ENCODE measurements around the gene CREB5. TPM values are rescaled to one million over a fixed set of nuclear protein-coding genes. Genes with fewer than 3 reads are reported as not detected.

Gene CREB5
- total RNA-seq, 1 experiment from 2014 or later = 1.3 TPM

GRCh38 chr7:28754447-28754846 is 342.1 kb downstream of the CREB5 start (continued):
- no peak for TF ChIP-seq ARID4B (CRISPR knock-in tag; IDR thresholded peaks at IDR 0.05; ENCODE audit: borderline replicate concordance)
- no peak for TF ChIP-seq TEAD1 (CRISPR knock-in tag; IDR thresholded peaks at IDR 0.05)
- TF ChIP-seq AFF4 (CRISPR knock-in tag; IDR thresholded peaks at IDR 0.05; ENCODE audit: borderline replicate concordance) = no peak
- TF ChIP-seq, protein P1, sequence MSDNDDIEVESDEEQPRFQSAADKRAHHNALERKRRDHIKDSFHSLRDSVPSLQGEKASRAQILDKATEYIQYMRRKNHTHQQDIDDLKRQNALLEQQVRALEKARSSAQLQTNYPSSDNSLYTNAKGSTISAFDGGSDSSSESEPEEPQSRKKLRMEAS (CRISPR knock-in tag; IDR thresholded peaks at IDR 0.05) = no peak

- CTCF ChIA-PET = no interaction called here
- POLR2A ChIA-PET = no interaction called here
- H3K36me3 Mint-ChIP-seq = no peaks in the 10 kb centered on the region
- H3K4me1 Mint-ChIP-seq = peaks cover 11% of the 10 kb centered on the region
- no peaks in the 10 kb centered on the region for H3K9me3 Mint-ChIP-seq
- H3K4me3 Mint-ChIP-seq = no peak overlapping the region
- H3K27ac Mint-ChIP-seq = no peak overlapping the region
- no peak for ATAC-seq
- no peaks in the 10 kb centered on the region for H3K27me3 Mint-ChIP-seq (ENCODE audit: low read depth)
- no peak for DNase-seq (ENCODE audit: low spot score)
- TF ChIP-seq SMAD3 (CRISPR knock-in tag; IDR thresholded peaks at IDR 0.05; ENCODE audit: borderline replicate concordance) = no peak
- TF ChIP-seq NR3C1 (CRISPR knock-in tag; conservative IDR thresholded peaks at IDR 0.05; ENCODE audit: low read depth) = no peak
- no peak for TF ChIP-seq NFATC4 (CRISPR knock-in tag; IDR thresholded peaks at IDR 0.05)
- no peak for TF ChIP-seq ATF2 (CRISPR knock-in tag; IDR thresholded peaks at IDR 0.05; ENCODE audit: borderline replicate concordance, low read depth)
- no peak for TF ChIP-seq ZNF317 (CRISPR knock-in tag; IDR thresholded peaks at IDR 0.05; ENCODE audit: borderline replicate concordance, low read depth)
- TF ChIP-seq ESRRA (CRISPR knock-in tag; IDR thresholded peaks at IDR 0.05; ENCODE audit: borderline replicate concordance) = no peak
- TF ChIP-seq CDX4 (CRISPR knock-in tag; IDR thresholded peaks at IDR 0.05; ENCODE audit: borderline replicate concordance) = no peak
- TF ChIP-seq ETV6 (CRISPR knock-in tag; IDR thresholded peaks at IDR 0.05) = no peak
- no peak for TF ChIP-seq USF1 (CRISPR knock-in tag; IDR thresholded peaks at IDR 0.05)
- no peak for TF ChIP-seq NR1H2 (CRISPR knock-in tag; IDR thresholded peaks at IDR 0.05)
- no peak for TF ChIP-seq MXD4 (CRISPR knock-in tag; IDR thresholded peaks at IDR 0.05; ENCODE audit: borderline replicate concordance)
- no peak for TF ChIP-seq RELA (CRISPR knock-in tag; IDR thresholded peaks at IDR 0.05; ENCODE audit: borderline replicate concordance)
- no peak for TF ChIP-seq MYBL2 (CRISPR knock-in tag; IDR thresholded peaks at IDR 0.05)
- TF ChIP-seq TEAD4 (CRISPR knock-in tag; IDR thresholded peaks at IDR 0.05) = no peak
- no peak for TF ChIP-seq GTF2I (CRISPR knock-in tag; conservative IDR thresholded peaks at IDR 0.05)
- no peak for TF ChIP-seq ARID4B (CRISPR knock-in tag; IDR thresholded peaks at IDR 0.05; ENCODE audit: borderline replicate concordance)
Observed at GRCh38 chr7:28755255-28755654, 342.9 kb downstream of the CREB5 start.
